HG03442 (cell line): ENCODE data around the gene RFTN1.

Experiments
- ATAC-seq: cut with Tn5 transposase; IDR thresholded peaks from one replicate; pipeline ENCODE4 v1.9.1; 2021; ENCODE audit warnings: mild to moderate bottlenecking, moderate library complexity; ENCODE audit not compliant: unreplicated experiment

Gene RFTN1

GRCh38 chr3:16335772-16336645 is 177.5 kb downstream of the RFTN1 start:
- no peak for ATAC-seq

DNA sequence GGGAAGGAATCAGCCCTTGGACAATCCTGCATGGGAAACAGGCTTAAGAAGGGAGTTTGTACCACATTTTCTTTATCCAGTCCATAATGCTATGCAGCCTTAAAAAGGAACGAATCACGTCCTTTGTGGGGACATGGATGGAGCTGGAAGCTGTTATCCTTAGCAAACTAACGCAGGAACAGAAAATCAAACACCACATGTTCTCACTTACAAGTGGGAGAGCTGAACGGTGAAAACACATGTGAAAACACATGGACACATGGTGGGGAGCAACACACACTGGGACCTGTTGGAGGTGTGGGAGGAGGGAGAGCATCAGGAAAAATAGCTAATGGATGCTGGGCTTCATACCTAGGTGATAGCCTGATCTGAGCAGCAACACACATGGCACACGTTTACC is 178.2 kb downstream of the RFTN1 start:
- no peak for ATAC-seq

DNA sequence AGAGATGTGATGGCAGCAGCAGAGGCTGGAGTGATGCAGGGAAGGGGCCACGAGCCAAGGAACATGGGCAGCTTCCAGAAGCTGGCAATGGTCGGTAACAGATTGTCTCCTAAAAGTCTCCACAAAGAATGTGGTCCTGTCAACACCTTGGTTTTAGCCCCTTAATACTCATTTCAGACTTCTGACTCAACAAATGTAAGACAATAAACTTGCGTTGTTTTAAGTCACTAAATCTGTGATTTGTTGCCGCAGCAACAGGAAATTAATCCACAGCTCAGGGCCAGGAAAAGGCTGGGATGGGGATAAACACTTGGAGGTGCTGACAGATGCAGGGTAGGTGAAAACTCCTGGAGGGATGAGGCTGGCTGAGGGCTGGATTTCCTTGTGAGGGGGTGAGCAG is 178.6 kb downstream of the RFTN1 start:
- no peak for ATAC-seq

GRCh38 chr3:16332904-16333426 is 180.5 kb downstream of the RFTN1 start:
- no peak for ATAC-seq

DNA sequence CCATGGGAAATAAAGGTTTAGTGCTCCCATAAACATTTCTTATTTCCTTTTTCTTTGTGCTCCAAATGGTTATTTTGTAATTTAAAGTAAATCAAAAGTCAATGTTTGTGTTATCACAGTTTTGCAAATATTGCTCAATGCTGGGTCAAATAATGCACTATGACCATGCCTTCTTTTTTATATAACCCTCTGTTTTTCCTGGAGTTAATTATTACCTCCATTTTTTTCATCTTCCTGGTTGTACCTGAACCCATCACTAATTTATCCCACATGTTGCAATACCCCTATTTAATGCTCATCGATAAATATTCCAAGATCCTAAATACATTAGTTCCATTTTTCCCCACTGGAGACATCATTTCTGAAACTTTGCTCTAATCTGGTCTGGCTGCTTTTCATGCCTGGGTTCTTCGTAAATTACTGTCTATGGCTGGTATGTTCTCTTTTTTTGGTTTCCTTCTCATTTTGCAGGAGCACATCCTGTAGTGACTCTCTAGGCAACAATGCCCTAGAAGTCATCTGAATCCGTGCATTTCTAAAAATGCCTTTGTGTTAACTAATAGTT is 182.1 kb downstream of the RFTN1 start:
- no peak for ATAC-seq

- ATAC-seq = no peak
Measured at GRCh38 chr3:16330351-16330750, 183.1 kb downstream of the RFTN1 start.

DNA sequence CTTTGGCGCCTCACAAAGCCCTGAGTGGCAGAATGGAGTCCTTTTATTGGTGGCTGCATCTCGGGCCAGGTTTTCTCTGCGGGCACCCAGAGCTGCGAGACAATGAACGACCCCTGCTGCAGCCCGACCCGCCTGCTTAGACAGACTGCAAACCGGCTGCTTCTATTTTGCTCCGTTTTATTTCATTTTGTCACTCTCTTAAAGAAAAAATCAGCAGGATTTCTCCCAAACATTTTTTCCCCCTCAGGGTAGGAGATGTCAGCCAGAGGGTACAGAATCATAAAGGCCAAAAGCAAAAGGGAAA is 183.7 kb downstream of the RFTN1 start:
- ATAC-seq = no peak

GRCh38 chr3:16329036-16329825 is 184.3 kb downstream of the RFTN1 start:
- ATAC-seq = no peak

DNA sequence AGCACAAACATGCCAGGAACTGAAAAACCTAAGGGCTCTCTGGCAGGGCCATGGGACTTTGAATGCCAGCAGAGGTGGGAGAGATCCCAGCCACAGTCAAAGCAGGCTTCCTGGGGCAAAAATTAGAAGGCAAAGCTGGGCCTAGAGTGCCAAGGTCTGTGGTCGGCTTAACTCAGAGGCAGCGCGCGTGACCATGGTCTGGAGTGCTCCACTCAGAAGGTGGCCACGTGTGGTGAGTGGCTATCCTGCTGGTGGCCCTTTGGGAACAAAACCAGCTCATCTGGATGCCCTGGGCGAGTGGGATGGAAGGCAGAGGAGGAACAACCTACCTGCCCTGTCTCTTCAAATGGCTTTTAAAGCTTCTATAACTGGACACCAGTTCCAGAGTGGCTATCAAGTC is 185.4 kb downstream of the RFTN1 start:
- ATAC-seq = no peak

DNA sequence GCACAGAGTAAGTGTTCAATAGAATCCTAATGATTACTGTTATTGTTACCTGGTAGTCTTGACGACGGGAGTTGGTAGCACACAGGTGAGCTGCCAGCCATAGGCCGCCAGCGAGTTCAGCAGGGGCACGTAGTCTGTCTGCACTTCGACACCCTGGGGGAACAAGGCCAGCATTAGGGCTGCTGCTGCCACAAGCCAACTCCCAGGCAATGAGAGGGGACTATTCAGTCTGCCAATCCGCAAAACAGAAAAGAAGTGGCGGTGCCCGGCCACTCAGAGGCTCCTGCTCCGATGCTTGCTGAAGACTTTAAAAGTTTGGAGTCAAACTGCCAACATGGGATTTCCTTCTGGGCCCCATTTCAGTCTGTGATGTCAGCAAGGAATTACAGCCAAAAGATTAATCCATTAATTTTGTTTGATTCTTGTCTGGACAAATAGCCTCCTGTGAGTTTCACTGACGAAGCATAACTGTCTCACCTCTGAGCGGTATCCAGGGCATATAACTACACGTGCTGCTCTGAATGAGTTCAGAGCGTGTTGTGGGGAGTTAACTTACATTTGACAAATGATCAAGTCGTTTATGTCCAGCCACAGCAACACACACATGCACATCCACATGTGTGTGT is 186.7 kb downstream of the RFTN1 start:
- no peak for ATAC-seq

DNA sequence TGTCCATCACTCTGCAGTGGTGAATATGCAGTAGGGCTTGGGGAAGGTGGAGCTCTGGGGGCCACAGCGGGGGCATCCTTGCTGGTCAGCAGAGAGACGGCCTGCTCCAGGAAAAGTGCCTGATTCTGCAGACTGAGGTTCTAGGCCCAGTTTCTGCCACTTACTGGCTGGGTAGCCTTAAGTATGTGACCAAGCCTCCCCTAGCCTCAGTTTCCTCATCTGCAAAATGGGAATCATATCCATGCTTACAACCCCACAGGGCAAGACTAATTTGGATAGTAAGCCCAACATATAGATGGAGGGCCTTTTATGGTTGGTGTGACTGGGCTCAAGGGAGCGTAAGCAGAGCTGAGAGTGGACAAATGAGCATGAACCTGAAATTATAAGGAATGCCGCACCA is 187.6 kb downstream of the RFTN1 start:
- ATAC-seq = no peak

GRCh38 chr3:16323737-16324136 is 189.8 kb downstream of the RFTN1 start:
- ATAC-seq = no peak

- no peak for ATAC-seq
Measured at GRCh38 chr3:16322189-16322588, 191.3 kb downstream of the RFTN1 start.

DNA sequence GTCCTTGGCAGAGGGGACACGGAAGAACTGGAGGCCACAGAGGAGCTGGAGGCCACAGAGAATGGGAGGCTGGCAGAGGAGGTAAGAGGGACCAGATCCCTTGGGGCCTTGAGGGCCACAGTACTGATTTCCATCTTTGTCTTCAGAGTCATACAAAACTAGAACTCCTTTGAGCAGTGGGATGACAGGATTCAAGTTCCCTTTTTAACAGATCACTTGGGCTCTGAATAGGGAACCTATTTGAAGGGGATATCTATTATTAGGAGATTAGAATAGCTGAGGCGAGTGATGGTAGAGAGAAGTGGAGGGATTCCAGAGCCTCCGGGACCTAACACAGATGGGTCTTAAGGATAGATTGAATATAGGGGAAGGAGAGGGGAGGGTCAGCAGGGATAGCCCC is 192.8 kb downstream of the RFTN1 start:
- ATAC-seq = no peak

GRCh38 chr3:16319723-16320122 is 193.8 kb downstream of the RFTN1 start:
- no peak for ATAC-seq

- no peak for ATAC-seq
Measured at GRCh38 chr3:16319307-16319706, 194.2 kb downstream of the RFTN1 start.

DNA sequence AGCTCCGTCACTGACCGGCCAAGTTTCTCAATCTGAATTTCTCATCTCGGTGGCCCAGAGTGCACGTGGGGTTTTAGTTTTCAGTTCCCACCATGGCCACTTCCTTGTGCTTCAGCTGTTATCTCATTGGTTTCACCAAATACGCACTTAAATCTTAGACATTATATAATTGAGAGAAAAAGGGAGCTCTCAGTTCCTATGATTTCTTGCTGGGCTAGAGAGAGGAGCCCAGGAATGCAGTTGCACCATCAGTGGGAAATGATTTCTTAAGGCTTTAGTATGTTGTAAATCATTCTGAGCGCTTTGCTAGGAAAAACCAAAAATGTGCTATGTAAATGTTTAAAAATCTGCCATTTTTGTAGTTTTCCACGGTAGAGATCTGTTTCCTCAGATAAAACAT is 195.3 kb downstream of the RFTN1 start:
- no peak for ATAC-seq

DNA sequence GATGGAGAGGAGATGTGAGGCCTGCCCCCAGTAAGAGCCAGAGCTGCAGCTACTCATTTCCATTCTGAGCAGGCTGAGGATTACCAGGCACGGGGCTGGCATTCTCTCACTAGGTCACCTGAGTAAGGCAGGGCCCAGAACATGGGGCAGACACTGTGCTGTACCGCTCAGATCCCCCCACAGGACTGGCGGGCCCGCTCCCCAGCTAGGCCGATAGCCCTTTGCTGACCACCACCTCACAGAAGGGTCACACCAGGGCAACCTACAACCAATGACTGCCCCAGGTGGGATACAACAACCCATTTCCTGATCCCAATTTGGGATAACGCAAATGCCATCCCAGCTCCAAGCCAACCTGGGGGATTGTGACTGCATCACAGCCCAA is 195.9 kb downstream of the RFTN1 start:
- no peak for ATAC-seq

DNA sequence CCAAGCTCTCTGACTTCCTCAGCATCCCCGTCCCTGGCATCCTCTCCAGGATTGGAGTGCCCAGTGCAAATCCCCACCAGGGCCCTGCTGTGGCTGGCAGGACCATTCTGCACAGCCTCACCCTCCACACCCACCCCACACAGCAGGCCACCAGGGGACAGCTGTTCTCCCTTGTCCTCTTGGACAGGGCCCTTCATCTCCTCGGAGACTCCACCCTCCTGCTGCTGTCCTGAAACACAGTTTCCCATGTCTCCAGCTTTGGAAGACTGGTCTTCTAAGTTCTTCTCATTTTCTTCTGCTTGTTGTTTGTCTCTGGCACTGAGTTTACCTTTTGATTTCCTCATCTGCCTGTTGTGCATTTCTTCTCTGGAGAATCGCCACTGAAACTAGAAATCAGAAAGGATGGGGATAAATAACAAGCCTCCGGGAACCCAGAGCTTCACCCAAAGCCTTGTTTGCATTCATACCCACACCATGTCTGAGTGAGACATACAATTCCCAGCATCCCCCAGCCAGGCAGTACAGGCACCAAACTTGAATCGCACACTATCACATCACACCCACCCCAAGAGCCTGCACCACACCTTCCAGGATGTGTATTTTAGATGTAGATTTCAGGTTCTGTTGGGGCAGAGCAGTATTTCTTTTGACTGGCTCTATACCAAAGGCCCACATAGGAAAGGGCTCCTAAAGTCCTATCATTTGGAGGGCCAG is 196.5 kb downstream of the RFTN1 start:
- ATAC-seq = no peak

DNA sequence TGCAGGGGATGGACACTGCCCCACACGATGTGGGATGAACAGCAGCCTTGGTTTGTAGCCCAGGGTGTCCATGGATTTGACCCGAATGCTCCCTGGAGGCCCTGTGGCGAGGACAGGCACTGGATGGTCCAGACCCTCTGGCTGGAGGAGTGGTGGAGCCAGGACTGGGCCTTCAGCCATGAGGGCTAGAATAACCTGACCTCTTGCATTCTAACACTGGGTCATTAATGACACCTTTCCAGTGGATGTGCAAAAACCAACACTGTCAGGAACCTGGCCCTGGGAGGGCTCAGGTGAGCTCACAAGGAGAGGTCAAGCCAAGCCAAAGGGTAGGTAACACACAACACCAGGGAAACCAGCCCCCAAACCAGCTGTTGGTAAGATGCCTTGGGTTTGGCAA is 197.1 kb downstream of the RFTN1 start:
- no peak for ATAC-seq

DNA sequence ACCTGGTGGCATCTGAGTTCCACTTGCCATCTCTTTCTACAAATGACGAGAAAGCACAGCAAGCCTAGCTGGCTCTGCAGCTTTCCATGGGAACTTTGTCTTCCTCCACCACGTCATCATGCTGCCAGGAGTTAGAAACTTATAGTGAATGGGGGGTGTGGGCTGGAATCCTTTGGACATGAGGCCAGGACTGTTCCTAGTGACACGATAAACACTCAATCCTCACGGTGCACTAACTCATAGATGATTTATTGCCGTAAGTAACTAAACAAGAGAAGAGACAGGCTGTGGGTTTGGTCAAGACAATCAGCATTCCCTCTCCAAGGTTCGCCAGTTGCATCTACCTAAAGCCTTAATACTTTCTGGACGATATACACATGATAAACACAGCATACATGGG is 197.9 kb downstream of the RFTN1 start:
- ATAC-seq = no peak
